OCI-LY7 (cell line): ENCODE measurements around the gene POU2AF2. TPM values are rescaled to one million over a fixed set of nuclear protein-coding genes. Genes with fewer than 3 reads are reported as not detected.

Source experiments
- BruUV-seq: library from RNA; stranded (reverse); fragments of 400-500 nt; replicated peaks from 2 replicates; lab custom pipeline; 2021; lab: Mats Ljungman, UMichigan
- CTCF ChIA-PET: fragments of 300-600 bp; sonication (Branson Sonifier 250); formaldehyde crosslinking; loops from one replicate; lab custom pipeline; 2022; ENCODE audit warnings: antibody characterized with exemption; ENCODE audit not compliant: unreplicated experiment; lab: Charles Lee
- POLR2A ChIA-PET: fragments of 300-600 bp; sonication (Branson Sonifier 250); formaldehyde crosslinking; loops from one replicate; lab custom pipeline; 2022; ENCODE audit warnings: antibody characterized with exemption; lab: Charles Lee
- DNase-seq: peaks from one replicate; pipeline ENCODE4 v3.0.0-alpha.2; 2015; ENCODE audit warnings: low spot score
- H2AFZ ChIP-seq: fragments of 200-600 bp; sonication (generic), shearing (Covaris generic); 2 replicates; pipeline ENCODE4 v1.6.1; 2014; ENCODE audit warnings: mild to moderate bottlenecking, antibody characterized with exemption, low read length, moderate library complexity
- H3K27ac ChIP-seq: fragments of 200-600 bp; sonication (generic); 2 replicates; pipeline ENCODE4 v1.5.1; 2014; ENCODE audit warnings: mixed run types, low read depth, mild to moderate bottlenecking, moderate library complexity, low read length, inconsistent platforms; ENCODE audit not compliant: poor library complexity, severe bottlenecking
- H3K36me3 ChIP-seq: fragments of 200-600 bp; sonication (generic); 2 replicates; pipeline ENCODE4 v1.6.1; 2014; ENCODE audit warnings: mild to moderate bottlenecking, antibody characterized with exemption, low read length, moderate library complexity, mixed read lengths; ENCODE audit not compliant: insufficient read depth
- H3K4me1 ChIP-seq: fragments of 200-600 bp; sonication (generic); 2 replicates; pipeline ENCODE4 v1.5.1; 2014; ENCODE audit warnings: mild to moderate bottlenecking, low read length; ENCODE audit not compliant: insufficient read depth, poor library complexity, severe bottlenecking
- H3K4me2 ChIP-seq: fragments of 200-600 bp; sonication (generic); 2 replicates; pipeline ENCODE4 v1.6.1; 2014; ENCODE audit warnings: mild to moderate bottlenecking, low read length
- H3K4me3 ChIP-seq: fragments of 200-600 bp; sonication (generic); 2 replicates; pipeline ENCODE4 v1.5.1; 2014; ENCODE audit warnings: mild to moderate bottlenecking, low read depth, low read length; ENCODE audit not compliant: poor library complexity, severe bottlenecking
- H3K79me2 ChIP-seq: fragments of 200-600 bp; sonication (generic); 2 replicates; pipeline ENCODE4 v1.6.1; 2016; ENCODE audit warnings: low read depth, mild to moderate bottlenecking, low read length, moderate library complexity, mixed read lengths; ENCODE audit not compliant: insufficient read depth
- H3K9me2 ChIP-seq: fragments of 200-600 bp; sonication (generic); 2 replicates; pipeline ENCODE4 v1.6.1; 2016; ENCODE audit warnings: mild to moderate bottlenecking, low read length, mixed read lengths; ENCODE audit not compliant: insufficient read depth
- H3K9me3 ChIP-seq: fragments of 200-600 bp; sonication (generic); 2 replicates; pipeline ENCODE4 v1.6.1; 2014; ENCODE audit warnings: mild to moderate bottlenecking, mixed run types, low read length, mixed read lengths
- H4K20me1 ChIP-seq: fragments of 200-600 bp; sonication (generic); 2 replicates; pipeline ENCODE4 v1.6.1; 2014; ENCODE audit warnings: mild to moderate bottlenecking, antibody characterized with exemption, low read length, moderate library complexity, mixed read lengths; ENCODE audit not compliant: insufficient read depth
- CTCF ChIP-seq: fragments of 200-600 bp; sonication (generic); conservative IDR thresholded peaks from 2 replicates; pipeline ENCODE4 v1.5.1; 2014; ENCODE audit warnings: mild to moderate bottlenecking, antibody characterized with exemption, low read length, moderate library complexity, mixed read lengths
- EZH2phosphoT487 ChIP-seq: fragments of 200-600 bp; sonication (generic); IDR thresholded peaks from 2 replicates; pipeline ENCODE4 v1.6.1; 2018; ENCODE audit warnings: low read depth, borderline replicate concordance, mild to moderate bottlenecking, mixed run types, antibody characterized with exemption, low read length, moderate library complexity, mixed read lengths
- intact Hi-C: fragments of 100-400 bp; cut with micrococcal nuclease; formaldehyde crosslinking; loops from one replicate; pipeline ENCODE4 v1.10.0; 2022; ENCODE audit not compliant: unreplicated experiment
- total RNA-seq, 2 experiments: library from RNA; depleted of rRNA in 1 of 2; stranded (reverse); fragments of >200 nt in 1 of 2; shearing (Covaris generic) in 1 of 2; gene quantifications; 2 replicates each; pipeline ENCODE4 v1.2.3, GENCODE V29; 2014 to 2022

Gene POU2AF2
- total RNA-seq, 2 experiments from 2014 or later: not detected

- no peaks in the 10 kb centered on the region for H3K4me1 ChIP-seq
- H3K4me3 ChIP-seq: no peak overlapping the region
- TF ChIP-seq CTCF (no peak), EZH2phosphoT487 (no peak)
- intact Hi-C loops: no loop called here
- H3K36me3 ChIP-seq: no peaks in the 10 kb centered on the region
- no peaks in the 10 kb centered on the region for H3K79me2 ChIP-seq
- H3K9me3 ChIP-seq: no peaks in the 10 kb centered on the region
- no peaks in the 10 kb centered on the region for H4K20me1 ChIP-seq
- no peaks in the 10 kb centered on the region for H3K9me2 ChIP-seq
- H2AFZ ChIP-seq: no peak overlapping the region
- no peak overlapping the region for H3K27ac ChIP-seq
- no TSS peak for BruUV-seq
- H3K4me2 ChIP-seq: no peak overlapping the region
- no peak for DNase-seq
- ChIA-PET CTCF (no interaction called here), POLR2A (interaction anchor here (0.7 kb wide), 3 partner anchors 16 to 1201 kb away, joined by 3 to 4 read pairs (median 3); no protein-coding TSS in a partner anchor)
Measured at GRCh38 chr11:111320728-111321568, 75.4 kb downstream of the POU2AF2 start.

- H3K4me2 ChIP-seq: no peak overlapping the region
- no peaks in the 10 kb centered on the region for H3K79me2 ChIP-seq
- no peak for DNase-seq
- no peak overlapping the region for H2AFZ ChIP-seq
- H3K4me1 ChIP-seq: no peaks in the 10 kb centered on the region
- no peak overlapping the region for H3K4me3 ChIP-seq
- H3K36me3 ChIP-seq: no peaks in the 10 kb centered on the region
- no TSS peak for BruUV-seq
- ChIA-PET CTCF (no interaction called here), POLR2A (interaction anchor here (3.6 kb wide), 1 partner anchor 11 kb away, joined by 14 read pairs; no protein-coding TSS in a partner anchor)
- H3K9me3 ChIP-seq: no peaks in the 10 kb centered on the region
- no peak overlapping the region for H3K27ac ChIP-seq
- H4K20me1 ChIP-seq: no peaks in the 10 kb centered on the region
- intact Hi-C loops: no loop called here
- H3K9me2 ChIP-seq: no peaks in the 10 kb centered on the region
- TF ChIP-seq EZH2phosphoT487 (no peak), CTCF (no peak)
Measured at GRCh38 chr11:111322534-111322933, 77.0 kb downstream of the POU2AF2 start.

- Histone ChIP-seq H4K20me1 (no peaks in the 10 kb centered on the region), H3K4me2 (no peak overlapping the region), H3K9me3 (no peaks in the 10 kb centered on the region), H3K79me2 (no peaks in the 10 kb centered on the region), H3K4me1 (no peaks in the 10 kb centered on the region), H3K4me3 (no peak overlapping the region), H3K36me3 (no peaks in the 10 kb centered on the region), H2AFZ (no peak overlapping the region), H3K9me2 (no peaks in the 10 kb centered on the region), H3K27ac (no peak overlapping the region)
- ChIA-PET CTCF (no interaction called here), POLR2A (interaction anchor here (3.6 kb wide), 1 partner anchor 9 kb away, joined by 14 read pairs; no protein-coding TSS in a partner anchor)
- no TSS peak for BruUV-seq
- no peak for TF ChIP-seq CTCF
- TF ChIP-seq EZH2phosphoT487: no peak
- intact Hi-C loops: no loop called here
- no peak for DNase-seq
Measured at GRCh38 chr11:111324277-111324720, 78.8 kb downstream of the POU2AF2 start.
